Epithelial cell of prostate (primary cell): Measurements from ENCODE around the gene PARVA.

Experiments used
- DNase-seq: peaks from one replicate; pipeline ENCODE4 v3.0.0-alpha.2; 2011; ENCODE audit warnings: low read depth, low spot score
- H3K27ac ChIP-seq: fragments of 450-650 bp; 2 replicates; pipeline ENCODE4 v1.5.1; 2017; ENCODE audit warnings: mild to moderate bottlenecking

Gene PARVA

DNA sequence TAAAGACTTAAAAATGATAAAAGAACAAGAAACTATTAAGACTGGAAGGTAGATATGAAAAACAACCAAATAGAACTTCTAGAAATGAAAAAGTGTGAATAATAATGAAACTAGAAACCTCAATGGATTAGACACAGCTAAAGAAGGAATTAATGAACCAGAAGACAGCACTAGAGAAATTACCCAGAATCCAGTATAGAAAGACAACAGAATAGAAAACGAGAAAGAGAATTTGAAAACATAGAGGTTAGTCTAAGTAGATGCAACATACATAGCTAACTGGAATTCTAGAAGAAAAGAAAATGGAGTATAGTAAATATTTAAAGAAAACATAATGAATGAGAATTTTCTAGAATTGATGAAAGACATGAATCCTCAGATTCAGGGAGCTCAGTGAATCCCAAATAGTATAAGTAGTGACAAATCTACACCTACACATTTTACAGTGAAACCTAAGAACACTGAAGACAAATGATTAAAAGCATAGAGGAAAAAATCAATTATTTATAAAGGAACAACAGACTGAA, 111.9 kb downstream of the PARVA start:
- H3K27ac ChIP-seq: no peak overlapping the region
- DNase-seq: no peak

DNA sequence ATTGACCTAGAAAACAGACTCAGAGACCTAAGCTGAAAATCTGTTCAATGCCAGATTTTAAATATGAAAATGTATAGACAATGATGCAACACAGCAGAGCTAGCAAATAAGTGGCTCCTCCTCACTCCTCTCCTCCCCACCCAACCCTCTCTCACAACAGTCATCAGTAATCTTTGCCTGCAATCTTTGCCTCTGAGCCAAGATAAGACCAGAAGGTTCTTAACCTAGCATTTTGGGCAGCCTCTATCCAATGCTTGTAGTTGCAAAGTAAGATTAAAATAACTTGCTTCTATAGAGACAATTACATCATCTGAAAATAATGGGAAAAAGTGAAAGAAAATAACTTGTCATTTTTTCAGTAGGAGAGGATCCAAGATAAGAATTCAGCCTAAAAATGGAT, 117.3 kb downstream of the PARVA start:
- no peak overlapping the region for H3K27ac ChIP-seq
- DNase-seq: no peak

DNA sequence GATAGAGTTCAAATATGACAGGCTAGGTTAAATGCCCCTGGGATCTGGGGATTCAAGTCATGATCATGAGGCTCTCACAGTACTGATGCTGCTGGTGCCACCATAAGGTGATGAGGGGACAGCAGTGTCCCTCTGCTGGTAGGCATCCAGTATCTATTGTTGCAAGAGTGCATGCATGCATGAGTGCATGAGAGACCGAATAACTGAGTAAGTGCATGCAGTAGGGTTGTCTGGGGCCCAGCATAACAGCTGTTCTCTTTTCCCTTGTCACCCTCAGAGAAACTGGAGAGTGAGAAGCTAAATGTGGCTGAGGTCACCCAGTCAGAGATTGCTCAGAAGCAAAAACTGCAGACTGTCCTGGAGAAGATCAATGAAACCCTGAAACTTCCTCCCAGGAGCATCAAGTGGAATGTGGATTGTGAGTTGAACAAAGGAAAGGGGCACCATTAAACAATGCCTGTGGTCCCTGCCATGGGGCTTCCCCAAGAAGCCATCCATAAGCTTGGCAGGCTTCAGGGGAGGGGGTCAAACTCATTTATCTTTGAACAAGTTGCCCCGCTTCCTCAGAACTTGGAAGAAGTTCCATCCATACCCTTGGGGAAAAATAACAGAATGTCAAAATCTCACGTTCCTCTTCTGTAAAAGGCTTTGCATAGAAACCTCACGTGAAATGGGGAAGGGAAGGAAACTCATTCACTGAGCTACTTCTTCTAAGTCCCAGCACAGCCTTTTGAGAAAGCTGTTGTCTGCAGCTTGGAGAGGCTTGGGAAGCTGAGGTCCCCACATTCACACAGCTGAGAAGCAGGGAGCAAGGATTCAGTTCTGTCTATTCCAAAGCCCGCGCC, 119.0 kb downstream of the PARVA start:
- no peak overlapping the region for H3K27ac ChIP-seq
- DNase-seq: no peak

DNA sequence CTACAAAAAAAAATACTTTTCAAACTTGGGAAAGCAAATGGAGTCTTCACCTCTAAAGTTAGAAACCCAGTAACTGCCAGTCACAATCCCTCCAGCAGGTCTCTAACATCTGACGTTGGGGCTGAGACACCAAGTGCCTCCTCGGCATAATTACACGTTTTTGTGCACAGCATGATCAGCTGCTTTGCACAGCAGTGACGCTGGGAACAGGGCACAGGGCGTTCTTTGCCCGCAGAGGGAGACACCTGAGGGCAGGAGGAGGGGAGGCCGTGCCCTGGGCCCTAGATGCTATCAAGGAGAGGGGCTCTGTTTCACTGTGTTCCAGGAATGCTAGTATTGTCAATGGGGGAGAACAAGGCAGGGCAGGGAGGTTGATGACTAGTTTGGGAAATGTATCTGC, 120.1 kb downstream of the PARVA start:
- H3K27ac ChIP-seq: no peak overlapping the region
- DNase-seq: no peak

DNA sequence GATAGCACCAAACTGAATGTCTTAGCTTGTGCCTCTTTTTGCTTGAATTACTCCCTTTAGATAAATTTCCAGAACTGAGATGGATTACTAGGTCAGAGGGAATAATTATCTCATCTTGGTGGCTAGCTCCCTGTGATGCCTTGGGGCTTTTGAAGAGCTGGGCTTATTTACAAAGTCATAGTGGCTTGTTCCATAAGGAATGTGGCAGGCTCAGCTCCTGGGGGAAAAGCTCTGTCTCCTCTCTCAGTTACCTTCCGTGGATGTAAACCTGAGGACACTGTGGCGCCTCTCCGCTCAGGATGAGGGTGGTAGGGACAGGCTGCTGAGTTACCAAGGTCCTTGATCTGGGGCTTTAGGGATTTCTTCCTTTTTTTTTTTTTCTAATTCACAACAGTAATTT, 121.7 kb downstream of the PARVA start:
- DNase-seq: no peak
- no peak overlapping the region for H3K27ac ChIP-seq

DNA sequence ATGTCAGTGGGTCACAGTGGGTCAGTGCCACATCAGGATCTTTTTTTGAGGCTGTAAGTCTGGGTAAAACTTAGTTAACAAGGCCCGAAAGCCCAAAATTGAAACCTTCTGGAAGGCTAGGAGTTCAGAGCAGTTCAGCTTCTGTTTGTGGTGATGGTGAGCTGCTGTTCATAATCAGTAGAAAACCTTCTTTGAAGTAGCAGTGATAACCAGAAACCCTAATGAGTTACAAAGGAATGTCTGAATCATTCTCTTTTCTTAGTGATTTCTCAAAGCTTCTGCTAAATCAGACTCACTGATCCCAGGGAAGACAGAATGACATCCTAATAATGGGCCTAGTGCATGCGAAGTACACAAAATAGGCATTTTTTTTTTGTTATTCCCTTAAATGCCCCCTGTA, 124.7 kb downstream of the PARVA start:
- no peak overlapping the region for H3K27ac ChIP-seq
- no peak for DNase-seq

DNA sequence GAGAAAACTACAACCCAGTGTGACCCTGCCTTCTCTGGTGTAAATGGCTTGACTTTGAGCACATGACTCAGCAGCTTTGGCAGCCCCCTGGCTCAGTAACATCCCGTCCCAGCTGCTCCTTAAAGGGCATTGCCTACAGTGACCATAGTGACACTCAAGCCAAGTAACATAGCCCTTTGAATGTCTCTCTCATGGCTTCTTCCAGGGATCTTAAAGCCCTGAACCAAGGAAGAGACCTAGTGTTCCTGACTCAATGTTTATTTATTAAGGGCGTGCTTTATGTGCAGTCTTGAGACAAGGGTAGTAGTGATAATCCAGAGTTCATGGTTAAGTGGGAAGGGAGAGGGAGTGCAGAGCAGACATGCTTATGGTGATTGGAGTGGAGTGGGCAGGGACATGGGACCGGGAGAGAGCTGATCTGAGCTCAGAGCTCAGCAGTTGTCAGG, 125.7 kb downstream of the PARVA start:
- no peak overlapping the region for H3K27ac ChIP-seq
- DNase-seq: no peak

DNA sequence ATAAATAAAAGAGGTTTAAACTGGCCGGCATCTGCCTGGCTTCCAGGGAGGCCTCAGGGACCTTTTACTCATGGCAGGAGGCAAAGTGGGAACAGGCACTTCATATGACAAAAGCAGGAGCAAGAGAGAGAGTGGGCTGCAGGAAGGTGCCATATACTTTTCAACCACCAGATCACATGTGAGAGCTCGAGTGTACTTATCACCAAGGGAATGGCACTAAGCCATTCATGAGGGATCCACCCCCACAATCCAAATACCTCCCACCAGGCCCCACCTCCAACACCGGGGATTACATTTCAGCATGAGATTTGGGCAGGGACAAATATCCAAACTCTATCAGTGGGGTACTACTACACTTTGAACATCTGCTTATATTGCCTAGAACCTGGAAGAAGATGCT, 126.5 kb downstream of the PARVA start:
- H3K27ac ChIP-seq: no peak overlapping the region
- DNase-seq: no peak

DNA sequence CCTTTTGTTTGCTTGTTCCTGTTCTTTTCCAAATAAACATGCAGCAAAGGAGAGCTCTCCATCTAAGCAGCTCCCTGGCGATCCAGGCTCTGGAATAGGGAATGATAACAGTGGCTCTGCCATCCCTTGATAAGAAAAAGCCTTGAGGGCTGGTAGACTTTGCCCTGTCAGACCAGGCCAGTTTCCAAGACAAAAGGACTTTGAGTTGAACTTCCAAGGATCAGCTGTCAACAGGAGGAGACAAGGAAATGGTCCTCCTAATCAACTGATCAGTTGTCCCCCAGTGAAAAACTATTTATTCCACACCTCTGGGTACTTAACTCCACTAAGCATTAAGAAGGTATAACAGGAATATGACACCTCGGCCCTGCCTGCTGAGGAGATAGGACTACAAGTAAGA, 127.8 kb downstream of the PARVA start:
- DNase-seq: no peak
- no peak overlapping the region for H3K27ac ChIP-seq

DNA sequence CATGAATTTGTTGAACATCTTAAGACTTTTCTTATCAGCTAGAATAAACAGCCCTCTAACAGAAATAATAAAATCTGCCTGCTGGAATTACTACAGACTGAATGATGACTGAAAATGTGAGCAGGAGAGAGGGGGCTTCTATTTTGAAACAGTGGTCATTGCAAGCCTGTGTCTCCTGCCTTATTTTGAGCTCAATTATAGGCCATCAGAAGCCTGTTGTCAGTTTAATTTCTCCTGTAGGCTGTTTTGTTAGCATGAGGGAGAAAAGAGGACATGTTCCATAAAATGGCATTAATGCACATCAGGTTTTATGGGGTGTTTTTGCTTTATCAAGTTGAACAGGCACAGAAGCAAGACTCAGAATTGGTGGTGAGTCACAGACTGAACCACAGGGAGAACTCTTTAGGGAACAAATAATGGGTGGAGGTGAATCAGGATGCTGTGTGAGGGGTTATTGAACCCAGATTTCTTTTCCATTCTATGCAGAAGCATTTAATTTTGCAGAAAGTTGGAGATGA, 129.1 kb downstream of the PARVA start:
- no peak overlapping the region for H3K27ac ChIP-seq
- DNase-seq: no peak

DNA sequence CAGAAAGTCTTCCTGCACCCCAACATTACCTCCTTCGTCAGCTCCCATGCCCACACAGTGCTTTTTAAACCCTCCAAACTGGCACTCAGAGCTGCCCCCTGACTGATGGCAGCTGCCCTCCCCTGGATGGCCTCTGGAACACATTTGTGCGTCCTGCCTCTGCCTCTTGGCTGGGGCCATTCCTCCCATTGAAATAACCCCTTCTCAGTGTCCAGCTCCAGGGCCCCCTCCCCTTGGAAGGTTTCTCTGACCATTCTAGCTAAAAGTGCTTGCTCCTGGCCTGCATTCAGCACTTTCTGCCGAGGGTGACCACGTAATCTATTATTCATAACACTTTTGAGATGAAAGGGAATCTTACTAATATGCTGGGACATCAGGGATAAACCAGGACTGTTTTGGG, 130.0 kb downstream of the PARVA start:
- no peak overlapping the region for H3K27ac ChIP-seq
- no peak for DNase-seq

DNA sequence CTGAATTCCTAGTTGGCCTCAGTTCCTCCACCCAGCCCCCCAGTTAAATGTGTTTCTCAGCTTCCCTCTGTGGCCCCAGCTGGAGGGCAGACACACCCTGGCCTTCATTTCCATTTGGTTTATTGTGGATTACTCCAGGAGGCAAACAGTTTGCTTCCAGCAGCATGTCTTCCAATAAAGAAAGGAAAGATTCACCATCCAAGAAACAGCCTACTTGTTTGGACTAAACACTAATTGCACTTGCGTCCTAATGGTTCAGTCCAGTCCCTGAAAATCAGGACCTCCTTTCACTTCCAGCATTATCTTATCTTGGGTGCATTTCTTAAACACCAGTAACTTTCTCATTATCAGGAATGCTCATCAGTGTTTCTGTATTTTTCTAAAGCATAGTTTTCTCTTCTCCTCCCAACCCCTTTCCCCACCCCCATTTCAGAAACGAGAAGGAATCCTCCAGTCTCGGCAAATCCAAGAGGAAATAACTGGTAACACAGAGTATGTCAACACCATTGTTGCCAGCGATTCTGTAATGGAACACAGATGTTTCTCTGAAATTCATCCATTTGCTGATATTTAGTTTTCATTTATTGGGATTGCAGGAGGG, 130.9 kb downstream of the PARVA start:
- H3K27ac ChIP-seq: no peak overlapping the region
- no peak for DNase-seq

DNA sequence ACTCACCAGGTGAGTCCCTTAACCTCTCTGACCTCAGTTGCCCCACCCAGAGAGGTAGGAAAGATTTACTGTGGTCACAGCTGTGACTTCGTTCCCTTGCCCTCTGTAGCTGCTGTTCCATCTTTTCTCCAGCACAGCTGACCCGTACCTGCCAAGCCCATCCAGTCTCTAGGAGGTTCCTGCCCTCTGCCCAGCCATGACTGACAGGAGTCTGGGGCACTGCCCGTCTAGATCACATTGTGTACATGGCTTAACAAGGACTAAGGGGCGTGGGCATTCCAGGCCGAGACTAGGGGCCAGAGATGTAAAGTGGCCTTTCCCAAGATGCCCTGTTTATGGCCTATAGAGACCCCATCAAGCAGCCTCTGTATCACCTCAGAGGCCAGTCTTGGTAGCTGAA, 132.0 kb downstream of the PARVA start:
- DNase-seq: no peak
- H3K27ac ChIP-seq: no peak overlapping the region

DNA sequence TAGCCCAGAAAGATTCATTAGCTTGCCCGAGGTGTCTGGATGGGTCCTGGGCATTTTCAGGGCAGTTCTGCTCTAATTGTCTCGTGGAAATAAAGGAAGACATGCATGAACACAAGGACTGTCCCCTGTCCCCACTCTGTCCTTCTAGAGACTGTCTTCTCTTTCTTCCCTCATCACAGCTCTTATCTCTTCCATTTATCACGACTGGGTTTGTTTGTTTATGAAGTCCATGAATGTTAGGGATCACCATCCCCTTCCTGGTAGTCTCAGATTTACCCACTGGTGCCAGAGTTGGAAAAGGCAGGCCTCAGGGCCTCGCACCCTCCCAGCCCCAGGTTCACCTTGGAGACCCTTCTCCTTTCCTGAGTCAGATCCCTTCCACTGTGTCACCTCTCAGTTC, 134.8 kb downstream of the PARVA start:
- no peak for DNase-seq
- no peak overlapping the region for H3K27ac ChIP-seq

DNA sequence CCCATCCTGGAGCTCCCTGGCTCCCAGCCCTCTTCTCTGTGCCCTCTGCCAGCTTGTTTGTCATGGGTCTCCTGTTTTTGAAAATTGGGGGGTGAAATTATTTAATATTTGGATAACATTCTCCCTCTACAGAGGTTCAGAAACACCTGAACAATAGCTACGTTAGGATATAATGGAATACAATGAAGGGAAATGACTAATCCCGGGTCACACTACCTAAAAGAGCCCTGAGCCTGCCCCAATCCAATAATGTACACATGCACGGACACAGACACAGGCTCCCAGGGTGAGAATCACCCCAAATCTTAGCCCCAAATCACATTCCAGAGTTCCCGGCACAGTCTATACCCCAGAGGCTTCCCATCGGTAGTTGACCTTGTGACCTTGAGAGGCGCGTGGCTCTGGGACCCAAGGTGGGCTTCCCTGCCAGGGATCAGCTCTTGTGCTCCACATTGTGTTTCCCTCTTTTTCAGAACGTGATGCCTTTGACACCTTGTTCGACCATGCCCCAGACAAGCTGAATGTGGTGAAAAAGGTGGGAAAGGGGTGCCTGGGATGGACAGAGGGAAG, 135.5 kb downstream of the PARVA start:
- no peak overlapping the region for H3K27ac ChIP-seq
- no peak for DNase-seq

DNA sequence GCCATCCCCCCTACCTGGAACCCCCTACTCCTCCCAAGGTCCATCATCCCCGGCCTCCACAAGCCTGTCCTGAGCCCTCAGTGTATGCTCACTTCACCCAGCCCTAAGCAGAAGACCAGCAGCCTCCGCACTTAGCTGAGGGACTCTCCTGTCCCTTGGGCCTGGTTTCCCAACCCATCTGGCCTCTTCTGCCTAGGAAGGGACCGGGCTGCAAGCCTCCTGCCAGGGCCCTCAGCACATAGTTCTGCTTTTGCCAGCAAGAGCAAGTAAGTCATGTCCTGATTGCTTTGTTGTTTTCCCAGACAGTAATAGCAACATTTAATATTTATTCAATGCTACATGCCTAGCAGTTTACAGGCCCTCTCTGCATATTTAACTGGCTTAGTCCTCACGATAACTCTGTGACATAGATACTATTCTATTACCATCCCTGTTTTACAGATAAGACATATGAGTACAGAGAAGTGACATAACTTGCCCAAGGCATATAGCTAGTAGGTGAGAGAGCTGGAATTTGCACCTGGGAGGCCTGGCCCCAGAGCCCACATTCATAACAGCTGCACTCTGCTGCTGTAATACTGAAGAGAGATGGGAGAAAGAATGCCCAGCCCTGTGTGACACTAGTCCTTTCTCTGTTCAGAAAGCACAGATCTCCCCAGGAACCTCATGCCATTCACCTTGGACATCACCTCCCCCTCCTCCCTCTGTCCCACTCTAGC, 139.2 kb downstream of the PARVA start:
- no peak for DNase-seq
- no peak overlapping the region for H3K27ac ChIP-seq

DNA sequence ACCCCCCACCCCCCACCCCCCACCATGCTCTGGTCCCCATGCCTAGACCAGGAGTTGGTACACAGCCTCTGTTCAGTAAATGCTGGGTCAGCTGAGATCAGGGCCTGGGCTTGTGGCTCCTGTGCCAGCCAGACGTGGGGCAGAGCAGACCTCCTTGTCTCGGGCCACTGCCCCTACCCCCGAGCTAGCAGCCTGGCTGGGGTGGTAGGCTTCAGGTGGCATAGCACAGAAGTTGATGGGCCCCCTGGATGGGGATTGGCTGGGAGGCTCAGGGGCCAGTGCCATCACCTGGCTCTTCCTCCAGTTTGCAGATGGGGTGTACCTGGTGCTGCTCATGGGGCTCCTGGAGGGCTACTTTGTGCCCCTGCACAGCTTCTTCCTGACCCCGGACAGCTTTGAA, 139.9 kb downstream of the PARVA start:
- no peak for DNase-seq
- H3K27ac ChIP-seq: no peak overlapping the region

DNA sequence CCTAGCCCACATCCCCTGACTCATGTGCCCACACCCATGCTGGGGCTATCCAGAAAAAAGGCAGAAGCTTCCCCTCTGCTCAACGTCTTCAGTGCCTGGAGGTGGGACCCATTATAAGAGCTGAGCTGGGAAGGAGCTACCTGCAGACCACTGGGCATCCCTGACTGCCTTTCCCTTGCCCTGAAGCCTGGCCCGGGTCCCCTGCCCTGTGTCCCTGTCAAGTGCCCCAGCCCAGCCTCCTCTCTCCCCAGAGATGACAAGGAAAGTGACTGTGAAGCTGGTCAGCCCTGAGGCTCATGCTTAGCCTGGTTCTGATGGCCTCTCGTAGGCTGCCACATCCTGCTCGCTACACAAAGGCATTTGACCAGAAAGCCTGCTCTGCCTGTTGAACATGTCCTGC, 140.4 kb downstream of the PARVA start:
- no peak overlapping the region for H3K27ac ChIP-seq
- no peak for DNase-seq

DNA sequence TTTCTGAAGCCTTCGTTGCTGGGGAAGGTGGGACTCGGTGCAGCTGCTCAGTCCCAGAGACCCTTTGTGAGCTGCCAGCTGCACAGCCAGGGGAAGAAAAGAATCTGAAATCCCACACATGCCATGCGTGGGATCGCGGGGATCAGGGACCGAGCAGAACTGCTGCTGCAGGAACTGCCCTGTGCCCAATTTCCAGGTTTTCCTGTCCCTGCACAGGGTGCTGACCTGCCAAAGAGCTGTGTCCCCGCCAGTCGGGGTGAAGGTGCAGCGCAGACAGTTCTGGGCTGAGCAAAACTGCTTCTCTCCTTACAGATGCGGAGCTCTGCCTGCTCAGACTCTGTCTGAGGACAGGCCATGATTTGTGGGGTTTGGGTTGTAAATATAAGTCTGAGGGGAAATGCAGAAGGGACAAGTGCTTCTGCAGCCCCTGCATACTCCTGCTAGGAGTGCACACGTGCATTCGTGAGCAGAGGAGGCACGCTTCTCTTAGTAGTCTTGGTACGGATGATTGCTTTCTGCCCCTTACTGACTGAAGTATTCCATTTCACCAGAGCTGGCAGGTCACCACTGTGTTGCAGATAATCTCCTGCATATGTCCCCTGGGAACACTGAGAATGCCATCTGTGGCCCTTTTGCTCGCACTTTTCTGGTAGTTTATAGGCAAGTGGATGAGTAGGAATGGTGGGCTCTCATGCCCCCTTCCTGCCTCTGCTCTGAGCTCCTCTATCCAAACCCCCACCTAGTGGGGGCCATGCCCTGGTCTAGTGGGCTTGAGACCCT, 141.4 kb downstream of the PARVA start:
- DNase-seq: no peak
- no peak overlapping the region for H3K27ac ChIP-seq

DNA sequence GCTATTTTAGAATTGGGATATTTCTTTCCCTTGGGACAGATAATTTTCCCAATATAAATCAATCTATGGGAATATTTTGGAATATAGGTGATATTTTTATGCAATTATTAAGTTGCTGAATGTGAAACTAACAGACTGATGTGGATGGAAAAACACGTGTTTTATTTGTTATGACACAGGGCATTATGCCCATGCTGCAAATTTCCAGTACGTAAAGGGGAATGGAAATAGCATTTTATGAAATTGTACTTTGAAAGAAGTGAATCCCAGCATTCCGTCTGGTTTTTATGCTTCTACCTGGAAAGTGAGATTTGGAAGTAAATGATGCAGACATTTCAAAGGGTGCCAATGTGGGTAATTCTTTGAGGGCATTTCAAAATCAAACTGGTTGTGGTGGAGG, 142.7 kb downstream of the PARVA start:
- DNase-seq: no peak
- no peak overlapping the region for H3K27ac ChIP-seq
